HepG2 (cell line): ENCODE results near the gene PSMD3. TPM values are rescaled to one million over a fixed set of nuclear protein-coding genes. Genes with fewer than 3 reads are reported as not detected.

Experiments
- CCAR2 ChIP-seq: fragments of 200-400 bp; formaldehyde crosslinking; optimal IDR thresholded peaks from 2 replicates; pipeline ENCODE3; 2018; ENCODE audit warnings: low read depth, mild to moderate bottlenecking, low read length, moderate library complexity
- CSRNP2 ChIP-seq: sonication (generic); formaldehyde crosslinking; conservative IDR thresholded peaks from 2 replicates; pipeline ENCODE4 v1.8.0; 2022; ENCODE audit warnings: low read depth, missing genetic modification reagents
- FOXC1 ChIP-seq: sonication (generic); formaldehyde crosslinking; IDR thresholded peaks from 2 replicates; pipeline ENCODE4 v1.8.0; 2022; ENCODE audit warnings: mild to moderate bottlenecking, missing genetic modification reagents, borderline replicate concordance
- LRRFIP1 ChIP-seq: sonication (generic); formaldehyde crosslinking; conservative IDR thresholded peaks from 2 replicates; pipeline ENCODE4 v1.4.0; 2020; ENCODE audit warnings: missing genetic modification reagents
- NFYC ChIP-seq: IDR thresholded peaks from 2 replicates; pipeline ENCODE4 v1.6.1; 2016; ENCODE audit warnings: missing genetic modification reagents, missing compliant biosample characterization
- RBFOX2 ChIP-seq: fragments of 200-400 bp; formaldehyde crosslinking; IDR thresholded peaks from 2 replicates; pipeline ENCODE4 v1.6.1; 2017; ENCODE audit warnings: low read depth, mild to moderate bottlenecking, low read length
- SNAI1 ChIP-seq: sonication (generic); formaldehyde crosslinking; IDR thresholded peaks from 2 replicates; pipeline ENCODE4 v1.5.0; 2020; ENCODE audit warnings: mild to moderate bottlenecking, missing genetic modification reagents, borderline replicate concordance
- SPEN ChIP-seq: sonication (generic); formaldehyde crosslinking; IDR thresholded peaks from 2 replicates; pipeline ENCODE4 v1.5.1; 2020; ENCODE audit warnings: low read depth, mild to moderate bottlenecking, missing genetic modification reagents
- YY1 ChIP-seq: IDR thresholded peaks from 2 replicates; pipeline ENCODE4 v1.6.1; 2011; ENCODE audit warnings: low read length, low read depth, moderate library complexity, mild to moderate bottlenecking; ENCODE audit not compliant: insufficient read depth, insufficient replicate concordance
- ZBTB38 ChIP-seq: sonication (generic); formaldehyde crosslinking; IDR thresholded peaks from 2 replicates; pipeline ENCODE4 v1.5.1; 2020; ENCODE audit warnings: mild to moderate bottlenecking, missing genetic modification reagents
- ZBTB8A ChIP-seq: sonication (generic); formaldehyde crosslinking; IDR thresholded peaks from 2 replicates; pipeline ENCODE4 v1.4.0; 2020; ENCODE audit warnings: mild to moderate bottlenecking, low read depth, missing genetic modification reagents, borderline replicate concordance
- ZNF432 ChIP-seq: sonication (generic); formaldehyde crosslinking; IDR thresholded peaks from 2 replicates; pipeline ENCODE4 v1.5.0; 2020; ENCODE audit warnings: missing genetic modification reagents, mild to moderate bottlenecking, borderline replicate concordance
- ZNF501 ChIP-seq: sonication (generic); formaldehyde crosslinking; IDR thresholded peaks from 2 replicates; pipeline ENCODE4 v1.5.1; 2020; ENCODE audit warnings: mild to moderate bottlenecking, moderate library complexity, missing genetic modification reagents
- ZNF781 ChIP-seq: sonication (generic); formaldehyde crosslinking; IDR thresholded peaks from 2 replicates; pipeline ENCODE4 v1.5.1; 2020; ENCODE audit warnings: borderline replicate concordance, mild to moderate bottlenecking, missing genetic modification reagents; ENCODE audit errors: not compliant biosample characterization
- polyA plus RNA-seq, 8 experiments: library from polyadenylated mRNA; depleted of rRNA in 3 of 8; stranded (reverse) in 7 of 8; unstranded in 1 of 8; fragments of >200 nt; fragmentation: Illumina TruSeq in 4 of 8; extraction: Trizol in 4 of 8; gene quantifications; 2 replicates each; pipeline versions ENCODE4 v1.2.1 to v1.2.3, GENCODE V29; 2011 to 2016; ENCODE audit warnings: low read depth in 4 of 8, missing spikeins in 1 of 8, mixed read lengths in 1 of 8; ENCODE audit not compliant: insufficient read depth in 1 of 8
- total RNA-seq, 5 experiments: library from RNA; depleted of rRNA; stranded (reverse); fragments of >200 nt; fragmentation: Illumina TruSeq; extraction: Trizol; gene quantifications; 2 replicates each; pipeline ENCODE4 v1.2.3, GENCODE V29; 2016; ENCODE audit warnings: low read depth in 1 of 5
- TF ChIP-seq, protein P1 (sequence below): sonication (generic); formaldehyde crosslinking; conservative IDR thresholded peaks from 2 replicates; pipeline ENCODE4 v1.5.0; 2020; ENCODE audit warnings: missing genetic modification reagents
- TF ChIP-seq, protein P2 (sequence below): sonication (generic); formaldehyde crosslinking; IDR thresholded peaks from 2 replicates; pipeline ENCODE4 v1.4.0; 2020; ENCODE audit warnings: missing genetic modification reagents

The PSMD3 gene
- total and polyA plus RNA-seq, 2 of the 13 experiments (the other 11 are each of a cell fraction or from before 2014, with no cell fraction given), result 97.4 to 146 TPM

DNA sequence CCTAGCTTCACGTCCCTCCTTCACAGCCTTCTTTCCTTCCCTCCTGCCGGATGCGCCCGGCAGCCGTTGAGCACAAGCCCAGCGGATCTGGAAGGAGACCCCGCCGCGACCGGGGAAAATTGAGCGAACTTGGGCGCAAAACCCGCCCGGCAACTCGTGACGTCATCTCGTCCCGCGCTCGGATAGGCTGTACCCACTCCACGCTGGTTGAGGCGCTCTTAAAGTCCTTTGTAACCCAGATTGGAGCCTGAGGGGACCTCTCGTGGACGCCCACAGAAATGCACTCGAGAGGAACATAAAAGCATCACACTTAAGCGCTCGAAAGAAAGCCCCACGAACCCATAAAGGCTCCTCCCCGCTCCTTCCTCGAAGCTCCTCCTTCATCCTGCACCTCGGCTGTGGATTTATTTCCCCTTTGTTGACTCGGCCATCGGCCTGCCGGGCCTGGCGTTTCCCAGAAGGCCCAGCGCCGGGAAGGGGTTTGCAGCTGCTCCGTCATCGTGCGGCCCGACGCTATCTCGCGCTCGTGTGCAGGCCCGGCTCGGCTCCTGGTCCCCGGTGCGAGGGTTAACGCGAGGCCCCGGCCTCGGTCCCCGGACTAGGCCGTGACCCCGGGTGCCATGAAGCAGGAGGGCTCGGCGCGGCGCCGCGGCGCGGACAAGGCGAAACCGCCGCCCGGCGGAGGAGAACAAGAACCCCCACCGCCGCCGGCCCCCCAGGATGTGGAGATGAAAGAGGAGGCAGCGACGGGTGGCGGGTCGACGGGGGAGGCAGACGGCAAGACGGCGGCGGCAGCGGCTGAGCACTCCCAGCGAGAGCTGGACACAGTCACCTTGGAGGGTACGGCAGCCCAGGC lies at the start of gene PSMD3 (continued):
- peak; percentile 99 for TF ChIP-seq SPEN (CRISPR knock-in tag)
- TF ChIP-seq LRRFIP1 (CRISPR knock-in tag), result no peak
- TF ChIP-seq FOXC1 (CRISPR knock-in tag), result peak; percentile 99
- peak; percentile 98 for TF ChIP-seq CCAR2
- peak; percentile 89 for TF ChIP-seq ZBTB38 (CRISPR knock-in tag)
- peak; percentile 92 for TF ChIP-seq YY1
- TF ChIP-seq, protein P1, sequence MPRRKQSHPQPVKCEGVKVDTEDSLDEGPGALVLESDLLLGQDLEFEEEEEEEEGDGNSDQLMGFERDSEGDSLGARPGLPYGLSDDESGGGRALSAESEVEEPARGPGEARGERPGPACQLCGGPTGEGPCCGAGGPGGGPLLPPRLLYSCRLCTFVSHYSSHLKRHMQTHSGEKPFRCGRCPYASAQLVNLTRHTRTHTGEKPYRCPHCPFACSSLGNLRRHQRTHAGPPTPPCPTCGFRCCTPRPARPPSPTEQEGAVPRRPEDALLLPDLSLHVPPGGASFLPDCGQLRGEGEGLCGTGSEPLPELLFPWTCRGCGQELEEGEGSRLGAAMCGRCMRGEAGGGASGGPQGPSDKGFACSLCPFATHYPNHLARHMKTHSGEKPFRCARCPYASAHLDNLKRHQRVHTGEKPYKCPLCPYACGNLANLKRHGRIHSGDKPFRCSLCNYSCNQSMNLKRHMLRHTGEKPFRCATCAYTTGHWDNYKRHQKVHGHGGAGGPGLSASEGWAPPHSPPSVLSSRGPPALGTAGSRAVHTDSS, result peak; percentile 97
- TF ChIP-seq ZNF432 (CRISPR knock-in tag), result no peak
- TF ChIP-seq RBFOX2, result peak; percentile 98
- TF ChIP-seq ZNF781, result peak; percentile 94
- TF ChIP-seq NFYC (CRISPR knock-in tag), result peak; percentile 90
- peak; percentile 69; the same call in 1 of the 2 replicates for TF ChIP-seq SNAI1 (CRISPR knock-in tag)
- peak; percentile 66; the same call in 1 of the 2 replicates for TF ChIP-seq CSRNP2
- peak; percentile 81; the same call in 1 of the 2 replicates for TF ChIP-seq ZBTB8A (CRISPR knock-in tag)
- TF ChIP-seq, protein P2, sequence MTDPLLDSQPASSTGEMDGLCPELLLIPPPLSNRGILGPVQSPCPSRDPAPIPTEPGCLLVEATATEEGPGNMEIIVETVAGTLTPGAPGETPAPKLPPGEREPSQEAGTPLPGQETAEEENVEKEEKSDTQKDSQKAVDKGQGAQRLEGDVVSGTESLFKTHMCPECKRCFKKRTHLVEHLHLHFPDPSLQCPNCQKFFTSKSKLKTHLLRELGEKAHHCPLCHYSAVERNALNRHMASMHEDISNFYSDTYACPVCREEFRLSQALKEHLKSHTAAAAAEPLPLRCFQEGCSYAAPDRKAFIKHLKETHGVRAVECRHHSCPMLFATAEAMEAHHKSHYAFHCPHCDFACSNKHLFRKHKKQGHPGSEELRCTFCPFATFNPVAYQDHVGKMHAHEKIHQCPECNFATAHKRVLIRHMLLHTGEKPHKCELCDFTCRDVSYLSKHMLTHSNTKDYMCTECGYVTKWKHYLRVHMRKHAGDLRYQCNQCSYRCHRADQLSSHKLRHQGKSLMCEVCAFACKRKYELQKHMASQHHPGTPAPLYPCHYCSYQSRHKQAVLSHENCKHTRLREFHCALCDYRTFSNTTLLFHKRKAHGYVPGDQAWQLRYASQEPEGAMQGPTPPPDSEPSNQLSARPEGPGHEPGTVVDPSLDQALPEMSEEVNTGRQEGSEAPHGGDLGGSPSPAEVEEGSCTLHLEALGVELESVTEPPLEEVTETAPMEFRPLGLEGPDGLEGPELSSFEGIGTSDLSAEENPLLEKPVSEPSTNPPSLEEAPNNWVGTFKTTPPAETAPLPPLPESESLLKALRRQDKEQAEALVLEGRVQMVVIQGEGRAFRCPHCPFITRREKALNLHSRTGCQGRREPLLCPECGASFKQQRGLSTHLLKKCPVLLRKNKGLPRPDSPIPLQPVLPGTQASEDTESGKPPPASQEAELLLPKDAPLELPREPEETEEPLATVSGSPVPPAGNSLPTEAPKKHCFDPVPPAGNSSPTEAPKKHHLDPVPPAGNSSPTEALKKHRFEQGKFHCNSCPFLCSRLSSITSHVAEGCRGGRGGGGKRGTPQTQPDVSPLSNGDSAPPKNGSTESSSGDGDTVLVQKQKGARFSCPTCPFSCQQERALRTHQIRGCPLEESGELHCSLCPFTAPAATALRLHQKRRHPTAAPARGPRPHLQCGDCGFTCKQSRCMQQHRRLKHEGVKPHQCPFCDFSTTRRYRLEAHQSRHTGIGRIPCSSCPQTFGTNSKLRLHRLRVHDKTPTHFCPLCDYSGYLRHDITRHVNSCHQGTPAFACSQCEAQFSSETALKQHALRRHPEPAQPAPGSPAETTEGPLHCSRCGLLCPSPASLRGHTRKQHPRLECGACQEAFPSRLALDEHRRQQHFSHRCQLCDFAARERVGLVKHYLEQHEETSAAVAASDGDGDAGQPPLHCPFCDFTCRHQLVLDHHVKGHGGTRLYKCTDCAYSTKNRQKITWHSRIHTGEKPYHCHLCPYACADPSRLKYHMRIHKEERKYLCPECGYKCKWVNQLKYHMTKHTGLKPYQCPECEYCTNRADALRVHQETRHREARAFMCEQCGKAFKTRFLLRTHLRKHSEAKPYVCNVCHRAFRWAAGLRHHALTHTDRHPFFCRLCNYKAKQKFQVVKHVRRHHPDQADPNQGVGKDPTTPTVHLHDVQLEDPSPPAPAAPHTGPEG (CRISPR knock-in tag), result peak; percentile 84; the same call in 1 of the 2 replicates
- TF ChIP-seq ZNF501 (CRISPR knock-in tag), result peak; percentile 99
